LNCaP clone FGC (cell line): ENCODE measurements around the gene MADCAM1.

Source experiments
- DNase-seq: peaks from one replicate; pipeline ENCODE4 v3.0.0-alpha.2; 2011; ENCODE audit warnings: low read depth
- H3K4me3 ChIP-seq: 2 replicates; pipeline ENCODE4 v1.5.1; 2011; ENCODE audit warnings: mild to moderate bottlenecking, low read depth, low read length, control low read depth
- TF ChIP-seq, protein P1 (sequence below): IDR thresholded peaks from 2 replicates; pipeline ENCODE4 v1.5.1; 2012; ENCODE audit warnings: mild to moderate bottlenecking; ENCODE audit not compliant: control insufficient read depth, insufficient read depth; ENCODE audit errors: extremely low read depth

The MADCAM1 gene

DNA sequence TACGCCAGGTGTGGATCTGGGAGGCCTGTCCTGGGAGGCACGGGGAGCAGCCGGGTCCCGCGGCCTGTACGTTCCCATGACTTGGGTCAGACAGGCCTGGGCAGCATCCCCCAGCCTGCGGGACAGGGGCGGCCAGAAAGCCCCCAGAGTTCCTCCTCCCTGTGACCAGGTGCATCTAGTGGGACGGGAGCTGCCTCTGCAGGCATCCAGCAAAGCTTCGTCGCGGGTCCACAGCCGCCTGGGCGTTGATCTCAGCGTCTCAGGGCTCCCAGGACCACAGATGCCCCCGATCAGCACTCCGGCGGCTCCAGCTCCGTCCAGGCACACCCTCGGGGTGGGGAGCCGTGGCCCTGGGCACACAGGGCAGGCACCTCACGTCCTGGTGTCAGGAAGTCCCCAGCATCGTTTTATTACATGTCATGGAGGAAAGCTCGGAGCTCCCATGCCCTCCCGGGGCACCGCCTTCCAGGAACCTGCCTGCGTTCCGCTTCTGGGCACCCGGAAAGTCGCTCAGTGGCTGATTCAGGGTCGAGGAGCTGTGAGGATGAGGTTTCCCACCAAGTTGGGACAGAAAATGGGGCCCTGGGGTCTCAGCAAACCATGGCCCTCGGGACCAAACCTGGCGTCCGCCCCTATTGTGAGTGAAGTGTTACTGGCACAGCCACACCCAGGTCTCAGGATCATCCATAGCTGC, 46.0 kb downstream of the MADCAM1 start:
- DNase-seq = no peak
- TF ChIP-seq, protein P1, sequence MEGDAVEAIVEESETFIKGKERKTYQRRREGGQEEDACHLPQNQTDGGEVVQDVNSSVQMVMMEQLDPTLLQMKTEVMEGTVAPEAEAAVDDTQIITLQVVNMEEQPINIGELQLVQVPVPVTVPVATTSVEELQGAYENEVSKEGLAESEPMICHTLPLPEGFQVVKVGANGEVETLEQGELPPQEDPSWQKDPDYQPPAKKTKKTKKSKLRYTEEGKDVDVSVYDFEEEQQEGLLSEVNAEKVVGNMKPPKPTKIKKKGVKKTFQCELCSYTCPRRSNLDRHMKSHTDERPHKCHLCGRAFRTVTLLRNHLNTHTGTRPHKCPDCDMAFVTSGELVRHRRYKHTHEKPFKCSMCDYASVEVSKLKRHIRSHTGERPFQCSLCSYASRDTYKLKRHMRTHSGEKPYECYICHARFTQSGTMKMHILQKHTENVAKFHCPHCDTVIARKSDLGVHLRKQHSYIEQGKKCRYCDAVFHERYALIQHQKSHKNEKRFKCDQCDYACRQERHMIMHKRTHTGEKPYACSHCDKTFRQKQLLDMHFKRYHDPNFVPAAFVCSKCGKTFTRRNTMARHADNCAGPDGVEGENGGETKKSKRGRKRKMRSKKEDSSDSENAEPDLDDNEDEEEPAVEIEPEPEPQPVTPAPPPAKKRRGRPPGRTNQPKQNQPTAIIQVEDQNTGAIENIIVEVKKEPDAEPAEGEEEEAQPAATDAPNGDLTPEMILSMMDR = no peak
- no peak overlapping the region for H3K4me3 ChIP-seq

DNA sequence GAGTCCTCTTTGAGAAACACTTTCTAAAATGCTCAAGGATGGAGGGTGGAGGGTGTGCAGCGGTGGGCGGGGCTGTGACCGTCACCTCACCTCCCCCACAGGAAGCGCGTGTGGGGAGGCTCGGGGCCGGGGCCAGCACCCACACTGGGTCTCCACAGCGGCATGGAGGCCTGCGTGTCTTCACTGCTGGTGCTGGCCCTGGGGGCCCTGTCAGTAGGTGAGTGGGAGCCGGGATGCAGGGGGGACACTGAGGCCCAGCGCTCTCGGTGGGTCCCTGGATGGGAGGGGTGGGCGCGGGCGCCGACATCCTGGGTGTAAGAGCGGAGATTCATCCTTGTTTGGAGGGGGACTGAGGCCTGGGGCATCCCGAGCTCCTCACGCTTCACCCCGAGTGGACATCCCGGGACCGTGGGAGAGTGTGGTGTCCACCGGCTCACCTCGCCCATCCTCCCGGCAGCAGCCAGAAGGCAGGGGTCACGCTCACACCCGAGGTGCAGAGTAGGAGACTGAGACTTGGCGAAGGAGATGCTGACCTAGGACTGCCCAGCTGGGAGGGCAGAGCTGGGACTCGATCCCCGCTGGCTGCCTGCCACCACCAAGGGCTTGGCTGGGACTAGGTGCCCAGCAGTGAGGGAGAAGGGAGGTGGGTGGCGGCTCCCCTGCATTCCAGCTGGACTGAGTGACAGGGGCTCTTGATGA, 47.8 kb downstream of the MADCAM1 start, which contains the start of gene GZMM:
TSS of gene GZMM (plus strand) at position 144 of the 699 bp plus-strand sequence. CDS start at position 163, 19 bp downstream.
- H3K4me3 ChIP-seq = no peak within 1 kb of the TSS
- TF ChIP-seq, protein P1 = no peak
- no peak for DNase-seq

DNA sequence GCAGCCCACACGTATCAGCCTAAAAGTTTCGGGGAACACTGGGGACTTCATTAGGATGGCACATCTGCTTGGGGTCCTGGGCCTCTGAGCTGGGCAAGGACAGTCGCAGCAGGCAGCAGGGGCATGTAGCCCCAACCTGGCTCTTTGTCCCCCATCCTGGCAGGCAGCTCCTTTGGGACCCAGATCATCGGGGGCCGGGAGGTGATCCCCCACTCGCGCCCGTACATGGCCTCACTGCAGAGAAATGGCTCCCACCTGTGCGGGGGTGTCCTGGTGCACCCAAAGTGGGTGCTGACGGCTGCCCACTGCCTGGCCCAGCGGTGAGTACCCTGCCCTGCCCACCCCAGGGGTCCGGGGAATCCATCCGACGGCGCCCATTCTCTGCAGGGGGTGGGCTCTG, 50.8 kb downstream of the MADCAM1 start:
- no peak overlapping the region for H3K4me3 ChIP-seq
- TF ChIP-seq, protein P1 = no peak
- no peak for DNase-seq

DNA sequence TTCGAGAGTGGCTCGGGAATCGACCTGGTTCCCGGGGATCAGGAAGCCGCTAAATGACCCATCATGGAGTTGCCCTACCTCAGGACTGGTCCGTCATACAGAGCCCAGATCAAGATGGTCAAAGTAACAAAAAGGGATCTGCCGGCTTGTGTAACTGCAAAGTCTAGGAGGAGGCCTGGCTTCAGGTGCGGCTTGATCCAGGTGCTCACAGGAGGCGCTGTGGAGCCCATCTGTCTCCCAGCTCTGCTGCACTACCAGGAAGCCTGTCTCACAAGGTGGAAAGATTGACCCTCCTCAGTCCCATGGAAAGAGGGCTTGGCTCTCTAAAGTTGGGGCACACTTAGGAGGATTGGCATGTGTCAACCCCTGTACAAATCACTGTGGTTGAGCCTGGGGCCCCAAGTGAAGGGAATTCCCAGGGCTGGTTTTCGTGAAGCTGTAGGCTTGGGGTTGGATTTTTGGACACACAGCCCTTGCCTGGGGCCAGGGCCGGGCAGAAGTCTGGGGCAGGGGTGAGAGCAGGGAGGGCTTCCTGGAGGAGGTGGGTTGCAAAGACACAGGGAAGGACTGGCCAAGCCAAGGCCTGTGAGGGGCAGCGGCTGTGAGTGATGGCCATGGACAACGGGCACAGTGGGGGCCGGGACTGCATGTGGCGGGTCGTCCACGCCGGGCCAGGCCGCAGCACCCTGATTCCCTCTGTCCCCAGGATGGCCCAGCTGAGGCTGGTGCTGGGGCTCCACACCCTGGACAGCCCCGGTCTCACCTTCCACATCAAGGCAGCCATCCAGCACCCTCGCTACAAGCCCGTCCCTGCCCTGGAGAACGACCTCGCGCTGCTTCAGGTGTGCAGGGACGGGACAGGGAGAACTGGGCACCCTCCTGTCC, 51.8 kb downstream of the MADCAM1 start:
- TF ChIP-seq, protein P1 = no peak
- no peak overlapping the region for H3K4me3 ChIP-seq

DNA sequence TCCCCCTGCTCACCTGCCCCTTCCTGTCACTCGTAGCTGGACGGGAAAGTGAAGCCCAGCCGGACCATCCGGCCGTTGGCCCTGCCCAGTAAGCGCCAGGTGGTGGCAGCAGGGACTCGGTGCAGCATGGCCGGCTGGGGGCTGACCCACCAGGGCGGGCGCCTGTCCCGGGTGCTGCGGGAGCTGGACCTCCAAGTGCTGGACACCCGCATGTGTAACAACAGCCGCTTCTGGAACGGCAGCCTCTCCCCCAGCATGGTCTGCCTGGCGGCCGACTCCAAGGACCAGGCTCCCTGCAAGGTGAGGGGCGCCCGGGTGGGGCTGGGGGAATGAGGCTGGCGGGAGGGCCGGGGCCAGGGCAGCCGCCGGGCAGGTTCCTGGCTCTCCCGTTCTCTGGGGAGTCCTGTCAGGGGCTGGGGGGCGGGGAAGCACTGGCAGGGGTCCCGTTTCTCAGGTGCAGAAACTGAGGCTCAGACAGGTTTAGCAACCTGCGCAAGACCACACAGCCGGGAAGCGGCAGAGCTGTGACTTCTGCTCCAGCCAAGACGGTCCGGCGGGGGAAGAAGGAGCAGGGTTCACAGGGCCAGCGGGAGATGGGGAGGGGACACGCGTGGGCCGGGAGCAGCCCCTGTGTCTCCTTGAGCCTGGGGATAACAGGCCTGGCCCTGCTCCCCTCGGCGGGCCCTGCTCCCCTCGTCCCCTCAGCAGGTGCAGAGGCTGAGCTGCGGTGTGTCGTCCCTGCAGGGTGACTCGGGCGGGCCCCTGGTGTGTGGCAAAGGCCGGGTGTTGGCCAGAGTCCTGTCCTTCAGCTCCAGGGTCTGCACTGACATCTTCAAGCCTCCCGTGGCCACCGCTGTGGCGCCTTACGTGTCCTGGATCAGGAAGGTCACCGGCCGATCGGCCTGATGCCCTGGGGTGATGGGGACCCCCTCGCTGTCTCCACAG, 52.9 kb downstream of the MADCAM1 start:
- H3K4me3 ChIP-seq = no peak overlapping the region
- DNase-seq = no peak
- TF ChIP-seq, protein P1 = no peak

More for the DNA sequence above, 51.8 kb downstream of the MADCAM1 start:
- no peak for DNase-seq

DNA sequence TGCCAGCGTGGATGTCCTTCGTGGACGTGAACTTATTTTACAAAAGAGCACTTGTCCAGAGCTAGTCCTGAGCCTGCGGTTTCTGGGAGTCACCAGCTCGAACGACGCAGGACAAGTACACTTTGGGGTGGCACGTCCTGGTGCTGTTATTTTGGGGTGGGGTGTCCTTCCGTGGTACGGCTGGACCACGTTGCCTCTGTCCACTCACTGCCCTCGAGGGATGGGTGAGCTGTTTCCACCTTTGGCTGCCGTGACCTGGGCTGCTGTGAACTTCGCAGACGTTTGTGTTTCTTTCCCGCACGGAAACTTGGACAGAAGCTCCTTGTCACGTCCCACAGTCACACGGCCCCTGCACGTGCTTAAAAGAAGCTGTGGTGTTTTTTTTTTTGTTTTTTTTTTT, 58.5 kb downstream of the MADCAM1 start:
- no peak for DNase-seq
- no peak overlapping the region for H3K4me3 ChIP-seq
- TF ChIP-seq, protein P1 = no peak
